Measurements from ENCODE around the gene PEX3.
"Not testable (repeated sequence)": the region's sequence is repeated elsewhere in the genome, so short reads cannot be mapped to it uniquely, and the experiment has no call there.

Gene PEX3

GRCh38 chr6:143457563-143458359 is 7.2 kb downstream of the PEX3 start:
- DNase-seq (ENCODE audit: low read depth in 1 of 2, low spot score in 1 of 2): peak in 1 of 2 experiments; percentile 18

GRCh38 chr6:143465546-143465945 is 14.9 kb downstream of the PEX3 start:
- no peak for TF ChIP-seq JUND (IDR thresholded peaks at IDR 0.05; ENCODE audit: low read depth)
- no peak for DNase-seq (ENCODE audit: low read depth in 1 of 2, low spot score in 1 of 2)
- in situ Hi-C loops (cut with HindIII; ENCODE audit: low pct_unique_long_range_greater_than_20kb, low sequenced_read_pairs): no loop called here

More at GRCh38 chr6:143457563-143458359, 7.2 kb downstream of the PEX3 start:
- in situ Hi-C loops (cut with HindIII; ENCODE audit: low pct_unique_long_range_greater_than_20kb, low sequenced_read_pairs): no loop called here
- TF ChIP-seq JUND (IDR thresholded peaks at IDR 0.05; ENCODE audit: low read depth): no peak

GRCh38 chr6:143468026-143468425 is 17.4 kb downstream of the PEX3 start:
- no peak for DNase-seq (ENCODE audit: low read depth in 1 of 2, low spot score in 1 of 2)
- no peak for TF ChIP-seq JUND (IDR thresholded peaks at IDR 0.05; ENCODE audit: low read depth)
- in situ Hi-C loops (cut with HindIII; ENCODE audit: low pct_unique_long_range_greater_than_20kb, low sequenced_read_pairs): no loop called here

- DNase-seq (ENCODE audit: low read depth in 1 of 2, low spot score in 1 of 2); in situ Hi-C loops (cut with HindIII; ENCODE audit: low pct_unique_long_range_greater_than_20kb, low sequenced_read_pairs): not testable (repeated sequence)
These were observed 18.2 kb downstream of the PEX3 start for GRCh38 chr6:143468823-143469222.

GRCh38 chr6:143471822-143472221 is 21.2 kb downstream of the PEX3 start:
- in situ Hi-C loops (cut with HindIII; ENCODE audit: low pct_unique_long_range_greater_than_20kb, low sequenced_read_pairs): no loop called here
- DNase-seq (ENCODE audit: low read depth in 1 of 2, low spot score in 1 of 2): no peak
- no peak for TF ChIP-seq JUND (IDR thresholded peaks at IDR 0.05; ENCODE audit: low read depth)

GRCh38 chr6:143476545-143476944 is 25.9 kb downstream of the PEX3 start:
- in situ Hi-C loops (cut with HindIII; ENCODE audit: low pct_unique_long_range_greater_than_20kb, low sequenced_read_pairs): no loop called here
- TF ChIP-seq JUND (IDR thresholded peaks at IDR 0.05; ENCODE audit: low read depth): no peak
- DNase-seq (ENCODE audit: low read depth in 1 of 2, low spot score in 1 of 2): no peak

GRCh38 chr6:143478479-143479062 is 28.0 kb downstream of the PEX3 start:
- DNase-seq (ENCODE audit: low read depth in 1 of 2, low spot score in 1 of 2): no peak
- TF ChIP-seq JUND (IDR thresholded peaks at IDR 0.05; ENCODE audit: low read depth): no peak
- in situ Hi-C loops (cut with HindIII; ENCODE audit: low pct_unique_long_range_greater_than_20kb, low sequenced_read_pairs): no loop called here

GRCh38 chr6:143482593-143482992 is 32.0 kb downstream of the PEX3 start:
- in situ Hi-C loops (cut with HindIII; ENCODE audit: low pct_unique_long_range_greater_than_20kb, low sequenced_read_pairs): no loop called here
- TF ChIP-seq JUND (IDR thresholded peaks at IDR 0.05; ENCODE audit: low read depth): no peak

GRCh38 chr6:143485967-143486366 is 35.4 kb downstream of the PEX3 start:
- no peak for TF ChIP-seq JUND (IDR thresholded peaks at IDR 0.05; ENCODE audit: low read depth)
- DNase-seq (ENCODE audit: low read depth in 1 of 2, low spot score in 1 of 2): no peak
- in situ Hi-C loops (cut with HindIII; ENCODE audit: low pct_unique_long_range_greater_than_20kb, low sequenced_read_pairs): no loop called here

More at GRCh38 chr6:143482593-143482992, 32.0 kb downstream of the PEX3 start:
- DNase-seq (ENCODE audit: low read depth in 1 of 2, low spot score in 1 of 2): no peak

- in situ Hi-C loops (cut with HindIII; ENCODE audit: low pct_unique_long_range_greater_than_20kb, low sequenced_read_pairs): no loop called here
- no peak for DNase-seq (ENCODE audit: low read depth in 1 of 2, low spot score in 1 of 2)
These were observed 36.1 kb downstream of the PEX3 start for GRCh38 chr6:143486752-143487151.

GRCh38 chr6:143490244-143490643 is 39.6 kb downstream of the PEX3 start:
- in situ Hi-C loops (cut with HindIII; ENCODE audit: low pct_unique_long_range_greater_than_20kb, low sequenced_read_pairs): no loop called here
- DNase-seq (ENCODE audit: low read depth in 1 of 2, low spot score in 1 of 2): no peak
- TF ChIP-seq JUND (IDR thresholded peaks at IDR 0.05; ENCODE audit: low read depth): no peak

More at GRCh38 chr6:143486752-143487151, 36.1 kb downstream of the PEX3 start:
- no peak for TF ChIP-seq JUND (IDR thresholded peaks at IDR 0.05; ENCODE audit: low read depth)

GRCh38 chr6:143490775-143491174 is 40.2 kb downstream of the PEX3 start:
- no peak for DNase-seq (ENCODE audit: low read depth in 1 of 2, low spot score in 1 of 2)
- in situ Hi-C loops (cut with HindIII; ENCODE audit: low pct_unique_long_range_greater_than_20kb, low sequenced_read_pairs): no loop called here

GRCh38 chr6:143496974-143497373 is 46.4 kb downstream of the PEX3 start:
- DNase-seq (ENCODE audit: low read depth in 1 of 2, low spot score in 1 of 2): no peak

More at GRCh38 chr6:143490775-143491174, 40.2 kb downstream of the PEX3 start:
- no peak for TF ChIP-seq JUND (IDR thresholded peaks at IDR 0.05; ENCODE audit: low read depth)

More at GRCh38 chr6:143496974-143497373, 46.4 kb downstream of the PEX3 start:
- in situ Hi-C loops (cut with HindIII; ENCODE audit: low pct_unique_long_range_greater_than_20kb, low sequenced_read_pairs): no loop called here
- TF ChIP-seq JUND (IDR thresholded peaks at IDR 0.05; ENCODE audit: low read depth): no peak
